ENCODE results near the gene S100P. TPM values are rescaled to one million over a fixed set of nuclear protein-coding genes. Genes with fewer than 3 reads are reported as not detected.

Gene S100P
- total RNA-seq, 1 donor from 2014 or later = not detected

DNA sequence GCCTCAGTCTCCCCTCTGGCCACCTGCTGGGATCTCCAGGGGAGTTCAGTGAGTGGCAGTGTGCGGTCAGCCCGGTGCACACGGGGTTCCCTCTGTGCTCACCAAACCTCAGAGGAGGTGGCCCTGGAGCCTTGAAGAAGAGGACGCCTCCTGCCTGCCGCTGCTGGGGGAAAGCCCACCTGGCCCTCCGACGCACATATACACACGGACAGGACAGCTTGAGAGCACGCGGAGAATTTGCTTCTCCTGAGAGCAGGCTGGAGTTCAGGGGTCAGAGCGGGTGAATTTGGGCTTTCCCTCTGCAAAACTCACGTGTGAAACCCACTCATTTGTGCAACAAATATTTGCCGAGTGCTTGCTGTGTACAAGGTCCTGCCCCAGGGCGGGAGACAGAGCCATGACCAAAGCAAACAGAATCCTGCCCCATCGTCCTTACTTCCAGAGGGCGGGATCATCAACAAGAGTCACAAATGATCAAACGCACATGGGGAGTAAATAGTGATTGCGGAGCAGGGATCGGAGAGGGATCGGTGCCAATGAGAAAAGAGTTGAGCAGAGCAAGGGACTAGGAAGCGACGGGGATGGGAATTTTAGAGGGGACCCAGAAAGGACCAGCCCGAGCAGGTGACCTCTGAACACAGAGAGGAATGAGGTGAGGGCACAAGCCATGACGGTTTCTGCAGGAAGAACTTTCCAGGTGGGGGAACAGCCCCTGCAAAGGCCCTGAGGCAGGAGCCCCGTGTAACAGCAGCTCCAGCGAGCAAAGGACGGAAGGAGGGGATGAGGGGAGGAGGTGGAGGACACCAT is 39.9 kb downstream of the S100P start:
- no peak overlapping the region for H3K4me3 Mint-ChIP-seq (ENCODE audit: unreplicated experiment)
- H3K9me3 Mint-ChIP-seq (ENCODE audit: unreplicated experiment) = no peaks in the 10 kb centered on the region

DNA sequence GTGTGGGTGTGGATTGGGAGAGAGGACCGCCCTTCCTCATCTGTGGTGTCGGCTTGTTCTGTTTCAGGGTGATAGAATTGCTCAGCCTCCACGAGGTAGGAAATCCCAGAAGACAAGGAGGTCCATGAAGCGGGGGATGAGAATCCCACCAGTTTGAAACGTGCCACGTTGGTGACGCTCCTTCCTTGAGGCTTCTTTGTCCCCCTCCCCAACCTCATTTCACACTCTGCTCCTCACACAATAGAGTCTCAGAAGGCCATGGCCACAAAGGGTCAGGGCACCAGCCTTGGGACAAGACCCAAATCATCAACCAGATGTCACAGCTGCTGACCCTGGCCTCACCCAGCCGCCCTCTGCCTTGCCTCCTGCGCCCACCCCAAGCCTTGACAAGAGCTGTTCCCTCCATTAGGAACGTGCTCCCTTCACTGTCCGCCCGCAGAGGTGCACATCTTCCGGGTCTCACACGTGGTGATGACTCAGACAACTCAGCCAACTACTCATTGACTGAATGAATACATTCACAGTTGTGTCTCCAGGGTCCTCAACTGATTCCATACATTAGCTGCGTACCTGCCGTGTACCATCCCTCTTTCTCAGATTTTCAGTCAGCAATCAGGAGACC is 40.6 kb downstream of the S100P start:
- no peaks in the 10 kb centered on the region for H3K36me3 Mint-ChIP-seq (ENCODE audit: unreplicated experiment)
- H3K4me1 Mint-ChIP-seq (ENCODE audit: unreplicated experiment) = peaks cover 13% of the 10 kb centered on the region
- no peaks in the 10 kb centered on the region for H3K9me3 Mint-ChIP-seq (ENCODE audit: unreplicated experiment)
- H3K27me3 Mint-ChIP-seq (ENCODE audit: unreplicated experiment) = peaks cover 3% of the 10 kb centered on the region
- TF ChIP-seq CTCF (IDR thresholded peaks at IDR 0.05) = no peak
- DNase-seq (ENCODE audit: extremely low spot score, unreplicated experiment) = no peak
- H3K4me3 Mint-ChIP-seq (ENCODE audit: unreplicated experiment) = no peak overlapping the region
- no peak overlapping the region for H3K27ac Mint-ChIP-seq (ENCODE audit: unreplicated experiment)

More for the DNA sequence above, 39.9 kb downstream of the S100P start:
- peak overlapping the region; percentile 97 for H3K27ac Mint-ChIP-seq (ENCODE audit: unreplicated experiment)
- DNase-seq (ENCODE audit: extremely low spot score, unreplicated experiment) = no peak
- no peak for TF ChIP-seq CTCF (IDR thresholded peaks at IDR 0.05)
- H3K27me3 Mint-ChIP-seq (ENCODE audit: unreplicated experiment) = peaks cover 3% of the 10 kb centered on the region
- peaks cover 13% of the 10 kb centered on the region for H3K4me1 Mint-ChIP-seq (ENCODE audit: unreplicated experiment)
- no peaks in the 10 kb centered on the region for H3K36me3 Mint-ChIP-seq (ENCODE audit: unreplicated experiment)

DNA sequence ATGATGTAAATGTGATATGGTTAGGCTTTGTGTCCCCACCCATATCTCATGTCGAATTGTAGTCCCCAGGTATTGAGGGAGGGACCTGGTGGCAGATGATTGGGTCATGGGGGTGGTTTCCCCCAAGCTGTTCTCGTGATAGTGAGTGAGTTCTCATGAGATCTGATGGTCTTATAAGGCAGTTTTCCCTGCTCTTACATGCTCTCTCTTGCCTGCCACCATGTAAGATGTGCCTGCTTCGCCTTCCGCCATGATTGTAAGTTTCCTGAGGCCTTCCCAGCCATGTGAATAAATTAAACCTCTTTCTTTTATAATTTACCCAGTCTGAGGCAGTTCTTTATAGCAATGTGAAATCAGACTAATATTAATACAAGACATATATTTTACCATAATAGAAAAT is 46.2 kb downstream of the S100P start:
- no peak for DNase-seq (ENCODE audit: extremely low spot score, unreplicated experiment)
- Mint-ChIP-seq H3K4me1 (ENCODE audit: unreplicated experiment) (no peaks in the 10 kb centered on the region), H3K4me3 (ENCODE audit: unreplicated experiment) (no peak overlapping the region), H3K27ac (ENCODE audit: unreplicated experiment) (no peak overlapping the region), H3K27me3 (ENCODE audit: unreplicated experiment) (peaks cover 5% of the 10 kb centered on the region), H3K9me3 (ENCODE audit: unreplicated experiment) (no peaks in the 10 kb centered on the region), H3K36me3 (ENCODE audit: unreplicated experiment) (no peaks in the 10 kb centered on the region)
- TF ChIP-seq CTCF (IDR thresholded peaks at IDR 0.05) = no peak

GRCh38 chr4:6740347-6740746 is 46.7 kb downstream of the S100P start:
- Mint-ChIP-seq H3K36me3 (ENCODE audit: unreplicated experiment) (no peaks in the 10 kb centered on the region), H3K27me3 (ENCODE audit: unreplicated experiment) (peaks cover 5% of the 10 kb centered on the region), H3K27ac (ENCODE audit: unreplicated experiment) (no peak overlapping the region), H3K4me3 (ENCODE audit: unreplicated experiment) (no peak overlapping the region), H3K9me3 (ENCODE audit: unreplicated experiment) (no peaks in the 10 kb centered on the region), H3K4me1 (ENCODE audit: unreplicated experiment) (no peaks in the 10 kb centered on the region)
- no peak for TF ChIP-seq CTCF (IDR thresholded peaks at IDR 0.05)
- DNase-seq (ENCODE audit: extremely low spot score, unreplicated experiment) = no peak

DNA sequence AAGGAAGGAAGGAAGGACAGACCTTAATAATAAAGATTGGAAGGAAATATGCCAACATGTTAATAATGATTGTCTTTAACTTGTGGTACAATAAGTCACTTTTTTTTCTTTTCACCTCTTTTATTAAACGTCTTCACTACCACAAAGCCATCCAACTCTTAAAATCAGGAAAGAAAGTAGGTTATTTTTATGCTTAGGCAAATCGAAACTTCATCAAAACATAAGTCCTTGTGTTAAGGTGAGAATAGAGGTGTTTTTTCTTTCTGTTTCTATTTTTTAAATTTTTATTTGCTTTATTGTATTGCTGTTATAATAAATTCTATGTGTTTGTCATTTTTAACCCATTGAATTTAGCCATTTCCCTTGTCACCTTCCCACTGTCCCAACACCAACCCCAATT is 48.8 kb downstream of the S100P start:
- no peak overlapping the region for H3K27ac Mint-ChIP-seq (ENCODE audit: unreplicated experiment)
- no peak for DNase-seq (ENCODE audit: extremely low spot score, unreplicated experiment)
- peaks cover 3% of the 10 kb centered on the region for H3K27me3 Mint-ChIP-seq (ENCODE audit: unreplicated experiment)
- H3K4me3 Mint-ChIP-seq (ENCODE audit: unreplicated experiment) = no peak overlapping the region
- H3K4me1 Mint-ChIP-seq (ENCODE audit: unreplicated experiment) = peaks cover 7% of the 10 kb centered on the region
- no peaks in the 10 kb centered on the region for H3K36me3 Mint-ChIP-seq (ENCODE audit: unreplicated experiment)
- H3K9me3 Mint-ChIP-seq (ENCODE audit: unreplicated experiment) = no peaks in the 10 kb centered on the region
- TF ChIP-seq CTCF (IDR thresholded peaks at IDR 0.05) = no peak
